ENCODE measurements around the gene NRXN3. TPM values are rescaled to one million over a fixed set of nuclear protein-coding genes. Genes with fewer than 3 reads are reported as not detected.

NRXN3 gene
- total RNA-seq, 4 donors from 2014 or later: 0.04 to 0.16 TPM; not detected in 2

GRCh38 chr14:79568594-79568993 is 1398.4 kb downstream of the NRXN3 start:
- intact Hi-C loops (cut with DNase I; ENCODE audit: low total_unique reads) (no loop called here), in situ Hi-C loops (cut with MboI; ENCODE audit: low sequenced_read_pairs in 4 of 4) (no loop called here)
- no peaks in the 10 kb centered on the region for H3K27me3 ChIP-seq
- no peak for DNase-seq
- ATAC-seq: no peak
- H3K27ac ChIP-seq: no peak overlapping the region
- H3K4me3 ChIP-seq: no peak overlapping the region
- H3K4me1 ChIP-seq: no peaks in the 10 kb centered on the region
- no peaks in the 10 kb centered on the region for H3K36me3 ChIP-seq
- TF ChIP-seq CTCF (IDR thresholded peaks at IDR 0.05 in 4 of 5, conservative IDR thresholded peaks at IDR 0.05 in 1 of 5): no peak
- TF ChIP-seq POLR2A (IDR thresholded peaks at IDR 0.05): no peak
- H3K9me3 ChIP-seq: no peaks in the 10 kb centered on the region

GRCh38 chr14:79569072-79569471 is 1398.9 kb downstream of the NRXN3 start:
- Histone ChIP-seq H3K9me3 (no peaks in the 10 kb centered on the region), H3K36me3 (no peaks in the 10 kb centered on the region), H3K27me3 (no peaks in the 10 kb centered on the region), H3K4me1 (no peaks in the 10 kb centered on the region), H3K27ac (no peak overlapping the region), H3K4me3 (no peak overlapping the region)
- intact Hi-C loops (cut with DNase I; ENCODE audit: low total_unique reads) (no loop called here), in situ Hi-C loops (cut with MboI; ENCODE audit: low sequenced_read_pairs in 4 of 4) (no loop called here)
- ATAC-seq (no peak), DNase-seq (no peak)
- no peak for TF ChIP-seq CTCF (IDR thresholded peaks at IDR 0.05 in 4 of 5, conservative IDR thresholded peaks at IDR 0.05 in 1 of 5)
- TF ChIP-seq POLR2A (IDR thresholded peaks at IDR 0.05): no peak

- in situ Hi-C loops (cut with MboI; ENCODE audit: low sequenced_read_pairs in 4 of 4): no loop called here
- intact Hi-C loops (cut with DNase I; ENCODE audit: low total_unique reads): no loop called here
- H3K36me3 ChIP-seq: no peaks in the 10 kb centered on the region
- no peak for ATAC-seq
- H3K27ac ChIP-seq: no peak overlapping the region
- no peaks in the 10 kb centered on the region for H3K4me1 ChIP-seq
- H3K27me3 ChIP-seq: no peaks in the 10 kb centered on the region
- H3K9me3 ChIP-seq: no peaks in the 10 kb centered on the region
- no peak for DNase-seq
- no peak for TF ChIP-seq POLR2A (IDR thresholded peaks at IDR 0.05)
- TF ChIP-seq CTCF (IDR thresholded peaks at IDR 0.05 in 4 of 5, conservative IDR thresholded peaks at IDR 0.05 in 1 of 5): no peak
- no peak overlapping the region for H3K4me3 ChIP-seq
Measured at GRCh38 chr14:79570648-79571047, 1400.5 kb downstream of the NRXN3 start.

GRCh38 chr14:79571366-79571765 is 1401.2 kb downstream of the NRXN3 start:
- Histone ChIP-seq H3K4me3 (no peak overlapping the region), H3K27ac (no peak overlapping the region), H3K27me3 (no peaks in the 10 kb centered on the region), H3K4me1 (peaks cover 3 to 5% of the 10 kb centered on the region in 2 donors), H3K36me3 (no peaks in the 10 kb centered on the region), H3K9me3 (no peaks in the 10 kb centered on the region)
- in situ Hi-C loops (cut with MboI; ENCODE audit: low sequenced_read_pairs in 4 of 4) (no loop called here), intact Hi-C loops (cut with DNase I; ENCODE audit: low total_unique reads) (no loop called here)
- no peak for DNase-seq
- TF ChIP-seq POLR2A (IDR thresholded peaks at IDR 0.05): no peak
- TF ChIP-seq CTCF (IDR thresholded peaks at IDR 0.05 in 4 of 5, conservative IDR thresholded peaks at IDR 0.05 in 1 of 5): no peak
- no peak for ATAC-seq

GRCh38 chr14:79573486-79573885 is 1403.3 kb downstream of the NRXN3 start:
- no peak overlapping the region for H3K4me3 ChIP-seq
- peaks cover 5 to 8% of the 10 kb centered on the region in 2 donors for H3K4me1 ChIP-seq
- H3K27me3 ChIP-seq: no peaks in the 10 kb centered on the region
- no peak for DNase-seq
- in situ Hi-C loops (cut with MboI; ENCODE audit: low sequenced_read_pairs in 4 of 4) (no loop called here), intact Hi-C loops (cut with DNase I; ENCODE audit: low total_unique reads) (no loop called here)
- TF ChIP-seq POLR2A (IDR thresholded peaks at IDR 0.05): no peak
- TF ChIP-seq CTCF (IDR thresholded peaks at IDR 0.05 in 4 of 5, conservative IDR thresholded peaks at IDR 0.05 in 1 of 5): no peak
- H3K9me3 ChIP-seq: no peaks in the 10 kb centered on the region
- H3K36me3 ChIP-seq: no peaks in the 10 kb centered on the region
- no peak for ATAC-seq
- no peak overlapping the region for H3K27ac ChIP-seq
